NCI-H524 (cell line): ENCODE results near the gene P2RY8.
"Not testable (repeated sequence)": the region's sequence is repeated elsewhere in the genome, so short reads cannot be mapped to it uniquely, and the experiment has no call there.

Experiments
- DNase-seq, 2 experiments: peaks; one replicate each; lab custom pipeline; 2025; lab: John Stamatoyannopoulos, UW

P2RY8 gene

DNA sequence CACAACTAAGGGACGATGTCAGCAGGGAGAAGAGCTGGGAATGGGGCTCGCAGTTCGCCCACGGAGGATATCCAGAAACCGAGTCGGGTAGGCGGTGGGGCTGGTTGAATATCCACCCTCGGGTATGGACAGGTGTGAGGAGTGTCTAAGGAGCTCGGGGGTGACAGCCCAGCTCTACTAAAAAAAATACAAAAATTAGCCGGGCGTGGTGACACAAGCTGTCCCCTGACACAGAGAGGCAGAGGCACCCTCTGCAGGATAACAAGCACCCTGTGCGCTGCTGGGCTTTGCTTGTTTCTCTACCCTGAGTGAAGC lies 72.1 kb downstream of the P2RY8 start:
- DNase-seq = no peak

DNA sequence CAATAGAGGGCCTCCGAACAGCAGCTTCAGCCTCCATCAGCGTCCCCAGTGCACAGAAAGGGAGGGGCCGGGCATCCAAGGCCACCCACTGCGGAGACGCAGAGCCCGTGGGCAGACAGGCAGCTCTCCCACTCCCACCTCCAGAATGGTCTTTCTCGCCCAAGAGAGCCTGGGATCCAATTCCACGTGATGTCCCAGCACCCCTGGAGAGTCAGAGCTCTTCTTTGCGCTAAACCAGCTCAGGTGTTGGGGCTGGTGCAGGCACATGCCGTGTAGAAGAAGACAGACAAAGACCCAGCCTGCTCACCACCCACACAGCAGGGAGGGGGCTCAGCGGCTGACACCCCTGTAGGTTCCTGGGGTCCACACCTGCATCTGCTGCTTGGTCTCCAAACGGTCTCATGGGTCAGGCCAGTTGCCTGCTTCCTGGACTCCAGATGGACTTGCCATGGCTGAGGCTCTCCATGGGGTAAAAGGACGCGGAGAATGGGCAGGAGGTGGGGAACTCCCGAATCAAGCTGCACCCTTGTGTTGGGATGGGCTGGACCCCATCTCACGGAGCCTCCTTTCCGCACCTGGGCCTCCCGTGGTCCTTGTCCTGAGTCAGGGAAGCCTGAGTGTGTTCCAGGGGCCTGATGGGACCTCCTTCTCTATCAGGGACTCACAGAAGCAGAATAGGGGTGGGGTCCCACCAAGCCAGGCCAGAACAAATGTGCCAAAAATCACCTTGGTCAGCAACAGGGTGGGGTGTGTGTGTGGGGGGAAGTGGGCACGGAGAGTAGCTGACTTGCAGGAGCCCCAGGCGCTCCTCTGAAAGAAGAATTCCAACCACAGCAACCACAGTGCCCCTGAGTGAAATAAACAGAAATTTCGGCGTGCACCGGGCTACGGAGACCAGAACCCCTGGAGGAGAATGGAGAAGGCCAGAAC lies 72.7 kb downstream of the P2RY8 start:
- no peak for DNase-seq

DNA sequence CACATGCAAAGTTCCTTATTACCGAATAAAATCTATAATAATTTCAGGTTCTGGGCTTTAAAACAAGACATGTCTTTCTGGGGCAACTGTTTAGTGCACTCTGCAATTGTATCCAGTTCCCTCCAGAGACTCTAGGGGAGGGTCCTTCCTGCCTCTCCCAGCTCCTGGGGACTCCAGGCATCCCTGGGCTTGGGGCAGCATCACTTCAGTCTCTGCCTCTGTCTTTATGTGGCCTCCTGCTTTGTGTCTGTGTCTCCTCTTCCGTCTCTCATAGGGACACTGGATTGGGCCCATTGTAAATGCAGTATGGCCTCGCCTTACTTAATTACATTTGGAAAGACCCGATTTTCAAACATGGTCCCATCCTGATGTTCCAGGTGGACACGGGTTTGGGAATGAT lies 73.4 kb downstream of the P2RY8 start:
- no peak for DNase-seq

DNA sequence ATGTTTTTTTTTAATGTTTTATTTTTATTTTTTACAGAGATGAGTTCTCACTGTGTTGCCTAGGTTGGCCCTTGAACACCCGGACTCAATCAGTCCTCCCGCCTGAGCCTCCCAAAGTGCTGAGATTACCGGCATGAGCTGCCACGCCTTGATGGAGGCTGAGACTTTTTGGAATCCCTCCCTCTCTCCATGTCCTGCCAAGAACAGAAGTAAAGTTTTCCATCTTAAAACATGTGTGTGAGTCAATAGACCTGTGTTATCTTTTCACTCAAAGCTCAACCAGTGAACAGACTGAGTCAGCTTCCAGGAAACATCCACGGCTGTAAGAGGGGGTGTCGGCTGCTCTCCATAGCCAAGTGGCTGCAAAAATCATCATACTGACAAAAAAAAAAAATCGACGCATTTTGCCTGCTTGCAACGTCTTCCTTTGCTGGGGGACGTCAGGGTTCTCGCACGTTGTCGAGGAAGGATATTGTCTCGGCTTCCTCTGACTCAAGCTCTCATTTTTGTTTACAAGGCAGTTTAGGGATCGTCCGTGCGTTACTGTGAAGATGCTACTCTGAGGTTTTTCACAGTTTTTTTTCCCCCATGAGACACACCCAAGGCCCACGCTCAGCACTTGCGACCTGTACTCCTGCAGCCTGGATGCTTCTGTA lies 74.3 kb downstream of the P2RY8 start:
- no peak for DNase-seq

DNA sequence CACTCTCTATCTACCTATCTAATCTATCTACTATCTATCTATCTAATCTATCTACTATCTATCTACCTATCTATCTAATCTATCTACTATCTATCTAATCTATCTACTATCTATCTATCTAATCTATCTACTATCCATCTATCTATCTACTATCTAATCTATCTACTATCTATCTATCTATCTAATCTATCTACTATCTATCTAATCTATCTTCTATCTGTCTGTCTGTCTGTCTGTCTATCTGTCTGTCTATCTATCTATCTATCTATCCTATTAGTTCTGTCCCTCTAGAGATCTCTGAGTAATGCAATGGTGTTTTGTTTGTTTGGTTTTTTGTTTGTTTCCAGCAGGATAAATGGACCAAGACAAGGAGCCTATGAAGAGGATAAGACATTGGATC lies 74.9 kb downstream of the P2RY8 start:
- DNase-seq = no peak

DNA sequence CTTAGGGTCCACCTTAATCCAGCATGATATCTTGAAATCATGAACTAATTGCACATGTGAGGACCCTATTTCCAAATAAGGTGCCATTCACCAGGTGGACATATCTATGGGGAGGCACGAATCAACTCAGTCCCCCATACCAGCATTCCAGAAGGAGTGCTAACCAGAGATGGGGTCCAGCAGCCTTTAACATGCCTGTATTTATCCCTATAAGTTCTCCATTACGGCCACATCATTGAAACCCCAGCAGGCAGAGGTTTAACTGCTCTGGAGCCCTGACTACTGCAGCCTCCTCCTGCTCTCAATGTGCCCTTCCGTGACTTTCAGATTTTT lies 81.1 kb downstream of the P2RY8 start:
- DNase-seq = no peak

DNA sequence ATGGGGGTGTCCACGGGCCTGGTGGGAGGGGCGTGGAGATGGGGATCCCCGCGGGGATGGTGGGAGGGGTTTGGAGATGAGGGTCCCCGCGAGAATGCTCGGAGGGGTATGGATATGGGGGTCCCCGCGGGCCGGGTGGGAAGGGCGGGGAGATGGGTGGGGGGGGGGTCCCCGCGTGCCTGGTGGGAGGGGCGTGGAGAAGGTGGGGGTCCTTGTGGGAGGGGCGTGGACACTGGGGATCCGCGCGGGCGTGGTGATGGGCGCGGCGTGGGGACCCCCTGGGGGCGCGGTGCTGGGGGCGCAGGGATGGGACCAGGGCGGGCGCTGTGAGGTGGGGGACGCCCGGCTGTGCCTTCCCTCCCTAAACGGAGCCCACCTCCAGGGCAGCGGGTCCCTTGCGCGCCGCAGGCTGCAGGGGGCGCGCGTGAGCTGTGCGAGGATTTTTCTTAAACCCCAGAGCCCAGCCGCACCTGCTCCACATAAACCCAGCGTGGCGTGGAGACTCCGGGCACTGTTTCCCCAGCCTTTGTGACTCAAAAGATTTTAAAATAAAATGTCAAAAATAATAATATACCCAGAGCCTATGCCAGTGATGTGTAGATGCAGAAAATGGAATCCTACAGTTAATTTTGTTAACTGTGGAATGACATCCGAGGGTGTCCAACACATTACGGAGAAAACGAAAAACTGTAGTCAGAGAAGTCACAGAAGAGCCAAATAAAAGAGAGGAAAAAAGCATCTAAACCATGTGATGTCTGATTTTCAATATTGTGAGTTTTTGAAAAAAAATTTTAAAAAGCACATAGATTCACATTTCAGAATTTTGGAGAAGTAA lies 82.8 kb downstream of the P2RY8 start:
- no peak for DNase-seq

DNA sequence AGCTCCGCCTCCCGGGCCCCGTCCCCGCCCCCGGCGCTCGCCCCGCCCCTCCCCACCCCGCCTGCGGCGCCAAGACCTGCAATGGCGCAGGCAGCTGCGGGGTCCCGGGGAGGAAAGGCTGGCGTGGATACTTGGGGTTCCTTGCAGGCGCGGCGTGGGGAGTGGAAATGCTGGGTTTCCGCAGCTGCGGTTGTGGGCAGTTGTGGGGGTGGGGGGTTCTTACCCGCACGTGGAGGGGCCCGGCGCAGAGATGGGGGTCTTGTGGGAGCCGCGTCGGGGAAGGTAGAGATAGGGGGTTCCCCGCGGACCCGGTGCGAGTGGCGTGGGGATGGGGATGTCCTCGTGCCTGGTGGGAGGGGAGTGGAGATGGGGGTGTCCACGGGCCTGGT lies 83.6 kb downstream of the P2RY8 start:
- no peak for DNase-seq

DNA sequence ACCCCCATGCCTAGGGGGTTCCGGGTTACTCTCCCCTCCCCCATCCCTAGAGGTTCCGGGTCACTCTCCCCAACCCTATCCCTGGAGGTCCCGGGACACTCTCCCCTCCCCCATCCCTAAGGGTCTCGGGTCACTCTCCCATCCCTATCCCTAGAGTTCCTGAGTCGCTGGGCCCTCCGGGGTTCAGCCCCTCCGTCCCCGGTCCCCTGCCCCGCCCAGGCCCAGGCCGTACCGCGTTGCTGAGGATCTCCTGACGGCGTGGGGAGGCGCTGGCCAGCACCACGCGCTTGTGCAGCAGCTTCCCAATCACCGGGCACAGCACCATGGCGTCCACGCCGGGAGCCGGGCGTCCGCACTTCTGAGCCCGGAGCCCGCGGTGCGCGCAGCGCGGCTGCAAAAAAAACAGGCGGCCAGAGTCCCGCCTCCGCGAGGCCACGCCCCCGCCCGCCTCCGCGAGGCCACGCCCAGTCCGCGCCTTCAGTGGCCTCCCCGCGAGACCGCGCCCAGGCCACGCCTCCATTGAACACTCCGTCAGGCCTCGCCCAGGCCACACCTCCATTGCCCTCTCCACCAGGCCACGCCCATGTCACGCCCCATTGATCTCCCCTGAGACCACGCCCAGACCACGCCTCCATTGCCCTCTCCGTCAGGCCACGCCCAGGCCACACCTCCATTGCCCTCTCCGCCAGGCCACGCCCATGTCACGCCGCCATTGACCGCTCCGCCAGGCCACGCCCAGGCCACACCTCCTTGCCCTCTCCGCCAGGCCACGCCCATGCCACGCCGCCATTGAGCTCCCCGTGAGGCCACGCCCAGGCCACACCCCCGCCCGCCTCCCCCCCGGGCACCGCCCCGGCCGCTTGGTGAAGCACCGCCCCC lies 84.2 kb downstream of the P2RY8 start, which contains the start of gene ASMTL:
Gene ASMTL (minus strand): TSS at position 394 of the 879 bp plus-strand sequence. CDS start 69 bp downstream, at position 325.
- DNase-seq = no peak

DNA sequence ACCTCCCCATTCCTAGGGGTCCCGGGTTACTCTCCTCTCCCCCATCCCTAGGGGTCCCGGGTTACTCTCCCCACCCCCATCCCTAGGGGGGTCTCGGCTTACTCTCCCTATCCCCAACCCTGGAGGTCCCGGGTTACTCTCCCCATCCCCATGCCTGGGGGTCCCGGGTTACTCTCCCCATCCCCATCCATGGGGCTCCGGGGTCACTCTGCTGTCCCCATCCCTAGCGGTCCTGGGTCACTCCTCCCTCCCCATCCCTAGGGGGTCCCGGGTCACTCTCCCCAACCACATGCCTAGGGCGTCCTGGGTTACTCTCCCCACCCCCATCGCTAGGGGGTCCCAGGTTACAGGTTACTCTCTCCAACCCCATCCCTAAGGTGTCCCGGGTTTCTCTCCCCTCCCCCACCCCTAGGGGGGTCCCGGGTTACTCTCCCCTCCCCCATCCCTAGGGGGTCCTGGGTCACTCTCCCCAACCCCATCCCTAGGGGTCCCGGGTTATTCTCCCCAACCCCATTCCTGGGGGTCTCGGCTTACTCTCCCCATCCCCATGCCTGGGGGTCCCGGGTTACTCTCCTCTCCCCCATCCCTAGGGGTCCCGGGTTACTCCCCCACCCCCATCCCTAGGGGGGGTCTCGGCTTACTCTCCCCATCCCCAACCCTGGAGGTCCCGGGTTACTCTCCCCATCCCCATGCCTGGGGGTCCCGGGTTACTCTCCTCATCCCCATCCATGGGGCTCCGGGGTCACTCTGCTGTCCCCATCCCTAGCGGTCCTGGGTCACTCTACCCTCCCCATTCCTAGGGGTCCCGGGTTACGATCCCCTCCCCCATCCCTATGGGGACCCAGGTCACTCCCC lies 85.1 kb downstream of the P2RY8 start:
- DNase-seq = no peak

DNA sequence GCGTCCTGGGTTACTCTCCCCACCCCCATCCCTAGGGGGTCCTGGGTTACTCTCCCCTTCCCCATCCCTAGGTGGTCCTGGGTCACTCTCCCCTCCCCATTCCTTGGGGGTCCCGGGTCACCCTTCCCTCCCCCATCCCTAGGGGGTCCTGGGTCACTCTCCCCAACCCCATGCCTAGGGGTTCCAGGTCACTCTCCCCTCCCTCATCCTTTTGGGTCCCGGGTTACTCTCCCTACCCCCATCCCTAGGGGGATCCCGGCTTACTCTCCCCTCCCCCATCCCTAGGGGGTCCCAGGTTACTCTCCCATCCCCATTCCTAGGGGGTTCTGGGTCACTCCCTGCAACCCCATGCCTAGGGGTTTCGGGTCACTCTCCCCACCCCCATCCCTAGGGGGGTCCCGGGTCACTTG lies 85.7 kb downstream of the P2RY8 start:
- no peak for DNase-seq

DNA sequence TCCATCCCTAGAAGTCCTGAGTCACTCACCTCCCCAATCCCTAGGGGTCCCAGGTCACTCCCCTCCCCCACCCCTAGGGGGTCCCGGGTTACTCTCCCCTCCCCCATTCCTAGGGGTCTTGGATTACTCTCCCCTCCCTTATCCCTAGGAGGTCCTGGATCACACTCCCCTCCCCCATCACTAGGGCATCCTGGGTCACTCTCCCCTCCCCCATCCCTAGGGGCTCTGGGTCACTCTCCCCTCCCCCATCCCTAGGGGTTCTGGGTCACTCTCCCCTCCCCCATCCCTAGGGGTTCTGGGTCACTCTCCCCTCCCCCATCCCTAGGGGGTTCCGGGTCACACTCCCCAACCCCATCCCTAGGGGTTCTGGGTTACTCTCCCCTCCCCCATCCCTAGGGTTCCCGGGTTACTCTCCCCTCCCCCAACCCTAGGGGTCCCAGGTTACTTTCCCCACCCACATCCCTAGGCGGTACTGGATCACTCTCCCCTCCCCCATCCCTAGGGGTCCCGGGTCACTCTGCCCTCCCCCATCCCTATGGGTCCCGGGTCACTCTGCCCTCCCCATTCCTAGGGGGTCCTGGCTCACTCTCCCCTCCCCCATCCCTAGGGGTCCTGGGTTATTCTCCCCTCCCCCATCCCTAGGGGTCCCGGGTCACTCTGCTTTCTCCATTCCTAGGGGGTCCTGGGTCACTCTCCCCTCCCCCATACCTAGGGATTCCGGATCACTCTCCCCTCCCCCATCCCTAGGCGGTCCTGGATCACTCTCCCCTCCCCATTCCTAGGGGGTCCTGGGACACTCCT lies 86.4 kb downstream of the P2RY8 start:
- DNase-seq = no peak

DNA sequence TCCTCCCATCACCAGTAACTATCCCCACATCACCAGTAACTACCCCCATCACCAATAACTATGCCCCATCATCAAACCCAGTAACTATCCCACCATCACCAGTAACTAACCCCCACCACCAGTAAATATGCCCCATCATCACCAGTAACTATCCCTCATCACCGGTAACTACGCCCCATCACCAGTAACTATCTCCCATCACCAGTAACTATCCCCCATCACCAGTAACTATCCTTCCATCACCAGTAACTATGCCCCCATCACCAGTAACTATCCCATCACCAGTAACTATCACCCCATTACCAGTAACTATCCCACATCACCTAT lies 87.2 kb downstream of the P2RY8 start:
- DNase-seq = no peak

DNA sequence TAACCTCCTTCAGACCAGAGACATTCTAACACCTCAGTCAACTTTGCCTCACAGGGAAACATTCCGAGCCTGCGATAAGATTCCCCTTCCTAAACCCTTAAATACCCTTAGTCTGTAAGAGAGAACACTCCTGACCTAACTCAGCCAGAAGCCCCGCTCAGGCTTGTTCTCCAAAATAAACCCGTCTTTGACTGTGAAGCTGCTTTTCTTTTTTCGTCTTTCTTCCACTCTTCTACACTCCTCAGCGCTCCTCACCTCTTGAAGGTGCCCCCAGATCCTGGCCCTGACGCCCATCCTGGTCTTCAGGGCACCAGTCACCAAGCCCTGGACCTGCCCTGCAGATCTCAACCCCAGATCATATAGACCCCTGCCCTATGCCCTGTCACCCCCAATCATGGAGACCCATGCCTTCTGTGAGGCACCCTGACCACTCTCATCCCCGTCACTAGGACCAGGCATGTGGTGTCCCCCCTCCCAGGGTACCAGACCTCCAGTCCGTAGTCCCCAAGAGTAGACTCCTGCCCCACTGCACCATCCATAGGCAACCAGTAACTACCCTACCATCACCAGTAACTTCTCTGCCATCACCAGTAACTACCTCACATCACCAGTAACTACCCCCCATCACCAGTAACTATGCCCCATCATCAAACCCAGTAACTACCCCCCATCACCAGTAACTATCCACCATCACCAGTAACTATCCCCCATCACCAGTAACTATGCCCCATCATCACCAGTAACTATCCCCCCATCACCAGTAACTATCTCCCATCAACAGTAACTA lies 87.8 kb downstream of the P2RY8 start:
- no peak for DNase-seq

DNA sequence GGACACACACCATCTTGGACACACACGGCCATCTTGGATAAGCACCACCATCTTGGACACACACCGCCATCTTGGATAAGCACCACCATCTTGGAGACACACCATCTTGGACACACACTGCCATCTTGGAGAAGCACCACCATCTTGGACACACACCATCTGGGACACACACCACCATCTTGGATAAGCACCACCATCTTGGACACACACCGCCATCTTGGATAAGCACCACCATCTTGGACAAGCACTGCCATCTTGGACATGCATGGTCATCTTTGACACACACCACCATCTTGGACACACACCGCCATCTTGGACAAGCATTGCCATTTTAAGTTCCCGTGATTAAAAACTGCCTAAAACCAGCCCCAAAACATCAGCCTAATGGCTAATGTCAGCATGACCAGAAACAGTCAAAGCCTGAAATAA lies 88.4 kb downstream of the P2RY8 start:
- not testable (repeated sequence) for DNase-seq

DNA sequence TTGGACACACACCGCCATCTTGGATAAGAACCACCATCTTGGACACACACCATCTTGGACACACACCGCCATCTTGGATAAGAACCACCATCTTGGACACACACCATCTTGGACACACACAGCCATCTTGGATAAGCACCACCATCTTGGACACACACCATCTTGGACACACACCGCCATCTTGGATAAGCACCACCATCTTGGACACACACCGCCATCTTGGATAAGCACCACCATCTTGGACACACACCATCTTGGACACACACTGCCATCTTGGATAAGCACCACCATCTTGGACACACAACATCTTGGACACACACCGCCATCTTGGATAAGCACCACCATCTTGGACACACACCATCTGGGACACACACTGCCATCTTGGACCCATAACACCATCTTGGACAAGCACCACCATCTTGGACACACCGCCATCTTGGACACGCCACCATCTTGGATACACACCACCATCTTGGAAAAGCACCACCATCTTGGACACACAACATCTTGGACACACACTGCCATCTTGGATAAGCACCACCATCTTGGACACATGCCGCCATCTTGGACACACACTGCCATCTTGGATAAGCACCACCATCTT lies 88.9 kb downstream of the P2RY8 start:
- not testable (repeated sequence) for DNase-seq

DNA sequence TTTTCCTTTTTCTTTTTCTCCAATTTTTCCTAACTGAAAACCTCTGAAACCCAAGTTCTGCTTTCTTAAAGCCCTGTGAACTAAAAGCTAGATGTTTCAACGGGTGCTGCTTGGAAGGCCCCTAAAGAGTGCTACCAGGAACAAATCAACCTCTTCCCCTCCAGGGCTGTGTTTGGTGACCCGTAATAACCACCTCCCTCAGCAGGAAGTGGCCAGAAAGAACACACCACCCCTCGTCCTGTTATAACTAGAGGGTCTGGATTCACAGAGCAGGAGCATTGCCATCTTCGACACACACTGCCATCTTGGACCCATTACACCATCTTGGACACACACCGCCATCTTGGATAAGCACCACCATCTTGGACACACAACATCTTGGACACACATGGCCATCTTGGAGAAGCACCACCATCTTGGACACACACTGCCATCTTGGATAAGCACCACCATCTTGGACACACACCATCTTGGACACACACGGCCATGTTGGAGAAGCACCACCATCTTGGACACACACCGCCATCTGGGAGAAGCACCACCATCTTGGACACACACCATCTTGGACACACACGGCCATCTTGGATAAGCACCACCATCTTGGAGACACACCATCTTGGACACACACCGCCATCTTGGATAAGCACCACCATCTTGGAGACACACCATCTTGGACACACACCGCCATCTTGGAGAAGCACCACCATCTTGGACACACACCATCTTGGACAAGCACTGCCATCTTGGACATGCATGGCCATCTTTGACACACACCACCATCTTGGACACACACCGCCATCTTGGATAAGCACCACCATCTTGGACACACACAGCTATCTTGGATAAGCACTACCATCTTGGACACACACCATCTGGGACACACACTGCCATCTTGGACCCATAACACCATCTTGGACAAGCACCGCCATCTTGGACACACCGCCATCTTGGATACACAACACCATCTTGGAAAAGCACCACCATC lies 89.7 kb downstream of the P2RY8 start:
- not testable (repeated sequence) for DNase-seq
